Measurements from ENCODE around the gene ANKRD6.

The ANKRD6 gene

DNA sequence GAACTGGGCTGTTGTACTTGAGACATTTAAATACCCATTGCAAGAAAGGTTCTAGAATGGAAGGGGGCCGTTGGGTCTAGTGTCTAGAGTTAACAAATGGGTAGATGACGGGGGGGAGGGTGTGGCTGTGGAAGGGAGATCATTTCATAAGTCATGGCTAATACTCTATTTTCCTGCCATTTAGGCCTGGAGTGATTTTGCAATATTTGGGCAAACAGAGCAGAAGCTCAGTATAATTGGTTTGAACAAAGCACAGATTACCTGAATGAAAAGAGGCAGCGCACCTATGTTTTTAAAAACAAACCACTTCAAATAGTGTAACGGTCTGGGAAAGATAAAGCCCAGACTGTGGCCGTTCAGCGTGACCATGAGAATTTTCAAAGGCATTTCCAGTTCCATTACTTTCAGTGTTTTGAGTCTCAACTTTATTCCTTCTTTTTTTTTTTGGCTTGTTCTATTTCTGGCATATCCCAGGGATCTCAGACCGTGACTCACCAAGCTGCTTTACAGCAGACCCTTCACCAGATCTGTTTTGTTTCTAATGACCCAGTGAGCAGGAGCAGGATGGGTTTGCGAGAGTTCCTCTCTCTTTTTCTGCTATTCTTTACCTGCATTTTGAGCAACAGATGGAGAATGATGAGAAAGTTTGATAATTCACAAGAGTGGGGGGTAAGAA lies 131.9 kb downstream of the ANKRD6 start:
- no peak for DNase-seq (ENCODE audit: low spot score)

- no peak for DNase-seq (ENCODE audit: low spot score)
Measured at GRCh38 chr6:89566008-89566800, 133.3 kb downstream of the ANKRD6 start.

GRCh38 chr6:89566930-89567629 lies 134.1 kb downstream of the ANKRD6 start:
- DNase-seq (ENCODE audit: low spot score): no peak

DNA sequence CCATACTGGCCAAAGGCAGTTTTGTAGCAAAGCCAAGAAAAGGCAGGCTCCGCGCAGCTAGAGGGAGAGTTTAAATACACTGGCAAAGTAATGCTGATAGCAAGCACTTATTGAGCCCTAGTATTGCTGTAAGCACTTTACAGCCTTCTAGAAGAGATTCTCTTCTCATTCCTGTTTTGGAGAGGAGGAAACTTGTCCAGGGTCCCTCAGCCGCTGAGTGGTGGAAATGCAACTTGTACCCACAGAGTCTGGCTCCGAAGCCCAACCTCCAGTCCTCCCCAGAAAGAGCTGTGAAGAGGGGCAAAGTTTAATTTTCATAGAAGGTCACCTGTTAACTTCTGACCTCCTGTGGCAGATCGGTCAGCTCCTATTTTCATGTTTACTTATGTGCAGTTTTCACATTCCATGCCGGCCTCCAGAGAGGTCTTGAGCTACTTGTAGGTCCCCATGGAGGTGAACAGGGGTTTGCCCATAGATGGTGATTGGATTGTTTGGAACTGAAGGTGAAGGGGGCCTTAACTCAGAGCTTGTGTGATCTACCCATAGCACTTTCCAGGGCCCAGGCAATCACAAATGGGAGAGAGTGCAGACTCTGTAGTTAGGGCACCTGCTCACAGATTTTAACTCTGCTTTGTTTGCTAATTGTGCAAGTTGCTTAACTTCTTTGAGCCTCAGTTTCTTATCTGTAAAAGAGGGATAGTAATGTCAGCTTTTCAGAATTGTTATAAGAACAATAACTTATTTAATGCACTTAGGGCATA lies 134.9 kb downstream of the ANKRD6 start:
- DNase-seq (ENCODE audit: low spot score): no peak

- DNase-seq (ENCODE audit: low spot score): no peak
Measured at GRCh38 chr6:89574910-89575561, 142.1 kb downstream of the ANKRD6 start.

DNA sequence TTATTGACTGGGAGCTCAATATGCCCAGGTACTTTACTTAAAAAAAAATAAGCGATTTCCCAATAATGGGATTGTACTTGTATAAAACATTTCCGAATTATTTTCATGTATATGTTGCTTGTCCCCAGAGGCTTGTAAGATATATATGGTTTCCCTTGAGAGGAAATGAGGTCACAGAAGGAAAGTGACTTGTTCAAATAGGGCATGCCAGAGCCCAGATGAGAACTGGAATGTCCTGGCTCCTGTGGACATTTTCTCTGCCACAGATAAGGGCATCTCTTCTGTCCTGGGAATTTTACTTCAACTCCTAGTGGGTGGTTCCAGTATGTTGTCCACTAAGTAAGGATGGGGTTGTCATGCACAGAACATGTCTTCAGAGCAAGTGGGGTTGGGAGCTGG lies 142.6 kb downstream of the ANKRD6 start:
- no peak for DNase-seq (ENCODE audit: low spot score)

GRCh38 chr6:89580997-89581666 lies 148.2 kb downstream of the ANKRD6 start:
- DNase-seq (ENCODE audit: low spot score): no peak

DNA sequence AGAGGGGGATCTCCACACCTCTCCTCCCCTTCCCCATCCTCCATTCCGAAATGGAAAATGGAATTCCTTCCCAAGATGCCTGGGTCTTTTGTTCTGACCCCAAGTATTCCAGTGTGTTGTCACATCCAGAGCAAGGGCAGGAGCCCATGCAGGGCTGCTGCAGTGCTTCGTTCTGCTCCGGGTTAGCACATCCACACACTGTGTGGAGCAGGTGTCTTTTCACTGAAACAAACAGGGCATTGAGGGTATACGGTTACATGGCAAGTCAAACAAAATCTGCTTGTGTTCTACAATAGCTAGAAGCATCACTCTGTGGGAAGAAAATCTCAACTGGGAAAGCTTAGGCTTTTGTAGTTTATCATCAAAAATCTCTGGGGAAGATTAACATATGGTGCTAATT lies 148.7 kb downstream of the ANKRD6 start:
- DNase-seq (ENCODE audit: low spot score): no peak

GRCh38 chr6:89582669-89583325 lies 149.8 kb downstream of the ANKRD6 start:
- DNase-seq (ENCODE audit: low spot score): peak; percentile 17

DNA sequence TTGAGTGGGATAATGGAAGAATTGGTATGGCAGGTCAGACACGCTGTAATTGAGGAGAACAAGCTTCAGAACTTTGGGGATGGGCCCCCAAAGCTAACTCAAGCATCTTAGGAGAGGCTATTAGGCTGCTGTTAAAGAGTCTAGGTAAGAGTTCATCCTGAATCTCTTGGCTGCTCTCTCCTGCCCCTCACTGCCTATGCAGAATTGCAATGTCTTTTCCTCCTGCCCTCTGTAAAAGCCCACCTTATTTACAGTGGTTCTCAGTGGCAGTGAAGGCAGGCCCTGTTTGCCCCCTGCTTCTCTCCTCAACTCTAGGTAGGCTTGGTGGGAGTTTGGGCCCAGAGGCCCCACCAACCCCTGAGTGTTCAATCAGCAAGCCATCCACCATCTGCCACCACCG lies 150.6 kb downstream of the ANKRD6 start:
- DNase-seq (ENCODE audit: low spot score): no peak

GRCh38 chr6:89584539-89584938 lies 151.6 kb downstream of the ANKRD6 start:
- no peak for DNase-seq (ENCODE audit: low spot score)

- DNase-seq (ENCODE audit: low spot score): no peak
Measured at GRCh38 chr6:89585154-89585553, 152.2 kb downstream of the ANKRD6 start.

DNA sequence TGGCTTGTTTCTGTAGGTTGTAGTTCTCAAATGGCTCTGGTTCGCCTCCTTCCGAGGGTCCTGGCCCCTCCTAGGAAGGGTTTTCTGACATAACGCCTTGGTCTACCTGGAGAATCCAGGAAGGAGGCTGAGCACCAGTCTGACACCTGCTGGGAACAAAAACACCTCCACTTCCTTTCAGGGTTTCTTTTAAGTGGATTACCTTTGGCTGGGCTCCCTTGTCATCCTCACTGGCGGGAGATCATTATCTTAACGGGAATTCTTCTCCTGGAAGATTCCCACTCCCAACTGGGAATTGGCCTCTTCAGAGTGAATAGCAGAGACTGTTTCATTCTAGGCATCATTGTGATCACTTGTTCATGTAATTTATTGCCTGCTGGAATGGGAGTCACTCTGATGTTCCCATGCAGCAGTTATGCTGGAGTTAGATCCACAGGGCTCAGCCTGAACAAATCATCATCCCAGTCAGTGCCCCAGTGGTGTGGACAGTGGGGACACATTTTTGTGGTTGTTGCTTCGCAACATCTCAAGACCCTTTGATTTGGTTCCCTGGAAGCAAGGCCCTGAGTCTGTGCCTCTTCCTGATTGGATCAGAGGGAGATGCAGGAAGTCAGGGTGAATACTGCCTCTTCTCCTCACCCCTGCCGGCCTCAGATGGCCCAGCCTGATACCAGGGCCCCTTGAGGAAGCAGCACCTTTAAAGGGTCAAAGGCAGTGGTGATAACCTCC lies 156.5 kb downstream of the ANKRD6 start:
- no peak for DNase-seq (ENCODE audit: low spot score)

DNA sequence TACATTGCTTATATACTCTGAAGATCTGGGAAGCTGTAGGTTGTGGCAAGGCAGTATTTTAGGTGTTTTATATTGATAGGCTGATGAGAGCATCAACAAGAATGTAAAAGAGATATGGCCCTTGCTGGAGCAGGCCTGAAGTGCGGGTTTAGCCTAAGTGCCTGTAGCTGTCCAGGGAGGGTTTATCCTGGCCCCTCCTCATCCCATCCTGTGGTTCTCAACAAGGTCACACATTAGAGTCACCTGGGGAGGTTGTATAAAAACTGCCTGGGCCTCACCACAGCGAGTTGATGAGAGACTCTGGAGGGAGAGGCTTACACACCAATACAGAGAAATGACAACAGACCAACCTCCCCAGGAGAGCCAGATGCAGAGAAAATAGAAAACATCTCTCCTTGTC lies 157.2 kb downstream of the ANKRD6 start:
- no peak for DNase-seq (ENCODE audit: low spot score)

GRCh38 chr6:89591745-89592144 lies 158.8 kb downstream of the ANKRD6 start:
- DNase-seq (ENCODE audit: low spot score): no peak

DNA sequence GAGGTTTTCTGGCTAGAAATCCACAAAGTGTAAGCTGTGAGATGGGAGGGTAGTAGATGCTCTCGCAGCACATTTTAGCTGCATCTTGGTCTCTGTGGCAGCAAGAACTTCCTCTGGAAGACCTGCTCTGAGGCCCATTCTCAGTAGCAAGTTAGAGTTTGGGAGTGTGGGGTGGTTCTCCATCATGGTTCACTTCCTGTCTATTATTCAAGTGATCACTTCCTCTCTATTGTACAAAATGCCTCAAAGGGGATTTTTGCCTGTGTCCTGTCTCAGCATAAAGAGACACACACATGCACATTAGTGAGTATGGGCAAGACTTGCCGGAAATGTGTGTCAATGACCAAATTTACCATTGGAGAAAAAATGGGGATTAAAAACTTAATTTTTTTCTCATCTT lies 163.1 kb downstream of the ANKRD6 start:
- no peak for DNase-seq (ENCODE audit: low spot score)

DNA sequence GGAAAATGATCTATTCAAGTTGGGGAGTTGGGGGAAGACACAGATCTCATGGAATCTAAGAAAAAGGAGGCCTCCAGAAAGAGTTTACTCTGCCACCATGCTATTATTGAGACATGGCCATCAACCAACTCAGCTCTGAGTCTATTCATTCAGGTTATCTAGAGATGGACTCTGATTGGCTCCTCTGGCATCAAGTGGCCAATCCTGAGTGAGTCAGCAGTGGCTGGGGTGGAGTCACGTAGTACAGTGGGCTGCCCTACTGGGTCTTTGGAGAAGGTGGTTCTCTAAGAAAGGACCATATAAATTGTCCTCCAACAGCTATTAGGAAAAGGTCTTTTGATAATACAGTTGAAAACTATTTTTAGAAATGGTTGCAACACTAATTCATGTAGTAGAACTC lies 163.5 kb downstream of the ANKRD6 start:
- DNase-seq (ENCODE audit: low spot score): no peak

DNA sequence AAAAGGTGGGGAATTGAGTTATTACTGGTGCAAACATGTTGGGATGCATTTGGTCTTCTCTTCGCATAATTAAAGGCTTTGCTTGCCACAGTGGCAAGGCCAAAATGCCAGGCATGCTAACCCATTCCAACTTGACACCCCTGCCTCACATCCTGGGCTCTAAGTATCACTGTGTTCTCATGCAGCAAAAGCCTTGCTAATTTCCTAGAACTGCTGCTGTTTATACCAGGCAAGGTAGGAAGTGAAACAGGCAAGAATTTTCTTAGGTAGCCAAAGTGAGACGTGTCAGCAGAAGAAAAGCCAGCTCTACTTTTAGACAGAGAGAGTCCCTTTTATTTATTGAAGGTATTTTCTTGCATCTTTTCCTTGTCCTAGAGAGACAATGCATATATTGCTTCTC lies 164.4 kb downstream of the ANKRD6 start:
- DNase-seq (ENCODE audit: low spot score): no peak

DNA sequence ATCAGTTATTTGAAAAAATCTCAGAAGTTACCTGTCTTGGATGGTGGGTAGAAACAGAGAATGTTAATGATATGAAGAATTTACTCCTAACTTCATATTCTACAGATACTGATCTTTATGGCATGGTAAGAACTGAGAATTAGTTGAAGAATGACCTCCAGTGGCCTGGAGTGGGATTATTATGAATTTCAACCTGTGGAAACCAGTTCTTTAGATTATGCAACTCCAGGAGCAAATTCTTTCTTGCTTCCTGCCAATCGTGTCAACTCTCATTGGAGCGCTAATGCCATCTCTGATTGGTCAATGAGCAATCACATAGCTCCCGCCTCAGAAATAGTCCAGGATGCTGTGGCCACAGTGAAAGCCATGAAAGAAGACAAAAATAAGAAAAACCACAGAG lies 165.0 kb downstream of the ANKRD6 start:
- peak; percentile 52 for DNase-seq (ENCODE audit: low spot score)

GRCh38 chr6:89599727-89600126 lies 166.8 kb downstream of the ANKRD6 start:
- DNase-seq (ENCODE audit: low spot score): no peak
